Keratinocyte (primary cell): ENCODE results near the gene PIWIL4.

ENCODE experiments used
- EZH2 ChIP-seq: IDR thresholded peaks from one replicate; pipeline ENCODE4 v1.6.1; 2012; ENCODE audit warnings: inconsistent platforms, mild to moderate bottlenecking, low read length, moderate library complexity
- TF ChIP-seq, protein P1 (sequence below), 3 experiments: IDR thresholded peaks in 1 of 3; conservative IDR thresholded peaks in 1 of 3; optimal IDR thresholded peaks in 1 of 3; 2 replicates in 2 of 3; 3 replicates in 1 of 3; pipeline versions ENCODE3 to v1.5.1; 2011; ENCODE audit warnings: low read length in 3 of 3, mild to moderate bottlenecking in 3 of 3, moderate library complexity in 2 of 3, control low read depth in 1 of 3, inconsistent platforms in 1 of 3; ENCODE audit not compliant: insufficient read depth in 2 of 3; ENCODE audit errors: extremely low read depth in 1 of 3

DNA sequence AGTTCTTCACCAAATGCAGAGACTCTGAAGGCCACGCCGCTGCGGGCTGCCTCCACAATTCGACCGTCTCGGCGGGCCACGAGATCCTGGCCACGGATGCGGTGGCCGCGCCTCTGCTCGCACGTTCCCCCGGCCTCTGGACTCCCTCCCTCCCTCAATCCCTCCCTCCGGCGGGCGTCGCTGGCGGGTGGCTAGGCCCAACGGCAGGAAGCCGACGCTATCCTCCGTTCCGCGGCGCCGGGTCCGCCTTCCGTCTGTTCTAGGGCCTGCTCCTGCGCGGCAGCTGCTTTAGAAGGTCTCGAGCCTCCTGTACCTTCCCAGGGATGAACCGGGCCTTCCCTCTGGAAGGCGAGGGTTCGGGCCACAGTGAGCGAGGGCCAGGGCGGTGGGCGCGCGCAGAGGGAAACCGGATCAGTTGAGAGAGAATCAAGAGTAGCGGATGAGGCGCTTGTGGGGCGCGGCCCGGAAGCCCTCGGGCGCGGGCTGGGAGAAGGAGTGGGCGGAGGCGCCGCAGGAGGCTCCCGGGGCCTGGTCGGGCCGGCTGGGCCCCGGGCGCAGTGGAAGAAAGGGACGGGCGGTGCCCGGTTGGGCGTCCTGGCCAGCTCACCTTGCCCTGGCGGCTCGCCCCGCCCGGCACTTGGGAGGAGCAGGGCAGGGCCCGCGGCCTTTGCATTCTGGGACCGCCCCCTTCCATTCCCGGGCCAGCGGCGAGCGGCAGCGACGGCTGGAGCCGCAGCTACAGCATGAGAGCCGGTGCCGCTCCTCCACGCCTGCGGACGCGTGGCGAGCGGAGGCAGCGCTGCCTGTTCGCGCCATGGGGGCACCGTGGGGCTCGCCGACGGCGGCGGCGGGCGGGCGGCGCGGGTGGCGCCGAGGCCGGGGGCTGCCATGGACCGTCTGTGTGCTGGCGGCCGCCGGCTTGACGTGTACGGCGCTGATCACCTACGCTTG, 23.2 kb upstream of the PIWIL4 start, which contains the start of gene FUT4:
- TF ChIP-seq, protein P1, sequence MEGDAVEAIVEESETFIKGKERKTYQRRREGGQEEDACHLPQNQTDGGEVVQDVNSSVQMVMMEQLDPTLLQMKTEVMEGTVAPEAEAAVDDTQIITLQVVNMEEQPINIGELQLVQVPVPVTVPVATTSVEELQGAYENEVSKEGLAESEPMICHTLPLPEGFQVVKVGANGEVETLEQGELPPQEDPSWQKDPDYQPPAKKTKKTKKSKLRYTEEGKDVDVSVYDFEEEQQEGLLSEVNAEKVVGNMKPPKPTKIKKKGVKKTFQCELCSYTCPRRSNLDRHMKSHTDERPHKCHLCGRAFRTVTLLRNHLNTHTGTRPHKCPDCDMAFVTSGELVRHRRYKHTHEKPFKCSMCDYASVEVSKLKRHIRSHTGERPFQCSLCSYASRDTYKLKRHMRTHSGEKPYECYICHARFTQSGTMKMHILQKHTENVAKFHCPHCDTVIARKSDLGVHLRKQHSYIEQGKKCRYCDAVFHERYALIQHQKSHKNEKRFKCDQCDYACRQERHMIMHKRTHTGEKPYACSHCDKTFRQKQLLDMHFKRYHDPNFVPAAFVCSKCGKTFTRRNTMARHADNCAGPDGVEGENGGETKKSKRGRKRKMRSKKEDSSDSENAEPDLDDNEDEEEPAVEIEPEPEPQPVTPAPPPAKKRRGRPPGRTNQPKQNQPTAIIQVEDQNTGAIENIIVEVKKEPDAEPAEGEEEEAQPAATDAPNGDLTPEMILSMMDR (optimal IDR thresholded peaks at IDR 0.05 in 1 of 3, IDR thresholded peaks at IDR 0.05 in 1 of 3, conservative IDR thresholded peaks at IDR 0.05 in 1 of 3; ENCODE audit: extremely low read depth in 1 of 3, insufficient read depth in 2 of 3, low read length in 3 of 3), result peak in 1 of 3 experiments; percentile 14
- TF ChIP-seq EZH2, result no peak
